ENCODE data around the gene HAGHL.

The HAGHL gene, protein sequence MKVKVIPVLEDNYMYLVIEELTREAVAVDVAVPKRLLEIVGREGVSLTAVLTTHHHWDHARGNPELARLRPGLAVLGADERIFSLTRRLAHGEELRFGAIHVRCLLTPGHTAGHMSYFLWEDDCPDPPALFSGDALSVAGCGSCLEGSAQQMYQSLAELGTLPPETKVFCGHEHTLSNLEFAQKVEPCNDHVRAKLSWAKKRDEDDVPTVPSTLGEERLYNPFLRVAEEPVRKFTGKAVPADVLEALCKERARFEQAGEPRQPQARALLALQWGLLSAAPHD

DNA sequence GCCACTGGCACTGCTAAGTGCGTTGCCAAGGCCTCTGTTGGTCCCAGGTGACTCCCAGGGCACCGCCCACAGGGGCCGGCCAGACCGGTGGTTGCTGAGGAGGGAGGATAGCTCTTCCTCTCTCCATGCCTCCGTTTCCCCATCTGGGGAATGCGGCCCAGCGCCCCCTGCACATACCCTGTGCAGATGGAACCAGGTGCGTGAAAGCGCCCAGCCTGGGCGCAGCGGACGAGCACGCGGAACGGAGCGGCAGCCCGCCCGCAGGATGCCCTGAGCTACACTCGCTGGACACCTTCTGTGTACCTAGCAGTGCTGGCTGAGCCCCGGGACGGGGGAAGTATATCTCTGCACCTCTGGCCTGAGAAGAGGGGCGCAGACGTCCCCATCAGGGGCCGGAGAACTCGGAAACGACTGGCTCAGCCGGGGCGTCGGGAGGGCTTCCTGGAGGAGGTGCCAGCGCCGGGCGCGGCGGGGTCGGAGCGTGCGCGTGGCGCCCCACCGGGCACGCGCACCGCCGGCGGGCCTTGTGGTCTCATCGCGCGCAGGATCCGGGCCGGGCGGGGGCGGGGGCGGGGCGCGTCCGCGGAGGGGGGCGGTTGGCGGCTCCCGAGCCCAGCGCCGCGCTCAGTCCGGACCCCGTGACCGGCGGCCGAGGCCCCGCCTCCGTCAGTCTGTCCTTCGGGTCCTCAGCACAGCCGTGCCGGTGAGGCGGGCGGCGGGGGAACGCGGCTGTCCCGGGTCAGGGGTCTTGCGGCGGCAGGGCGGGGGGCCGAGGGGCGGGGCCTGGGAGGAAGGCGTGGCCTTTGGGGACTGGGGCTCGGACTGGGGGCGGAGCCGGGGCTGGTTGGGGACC is at the start of gene HAGHL, which contains the start of gene CCDC78:
TSS of gene HAGHL (plus strand) at position 669 of the 853 bp plus-strand sequence. CDS start 404 bp downstream, outside the sequence.
TSS of gene CCDC78 (minus strand) at position 6 of the 853 bp plus-strand sequence. CDS start 76 bp downstream, outside the sequence.
- no peak for DNase-seq (ENCODE audit: low read depth)

DNA sequence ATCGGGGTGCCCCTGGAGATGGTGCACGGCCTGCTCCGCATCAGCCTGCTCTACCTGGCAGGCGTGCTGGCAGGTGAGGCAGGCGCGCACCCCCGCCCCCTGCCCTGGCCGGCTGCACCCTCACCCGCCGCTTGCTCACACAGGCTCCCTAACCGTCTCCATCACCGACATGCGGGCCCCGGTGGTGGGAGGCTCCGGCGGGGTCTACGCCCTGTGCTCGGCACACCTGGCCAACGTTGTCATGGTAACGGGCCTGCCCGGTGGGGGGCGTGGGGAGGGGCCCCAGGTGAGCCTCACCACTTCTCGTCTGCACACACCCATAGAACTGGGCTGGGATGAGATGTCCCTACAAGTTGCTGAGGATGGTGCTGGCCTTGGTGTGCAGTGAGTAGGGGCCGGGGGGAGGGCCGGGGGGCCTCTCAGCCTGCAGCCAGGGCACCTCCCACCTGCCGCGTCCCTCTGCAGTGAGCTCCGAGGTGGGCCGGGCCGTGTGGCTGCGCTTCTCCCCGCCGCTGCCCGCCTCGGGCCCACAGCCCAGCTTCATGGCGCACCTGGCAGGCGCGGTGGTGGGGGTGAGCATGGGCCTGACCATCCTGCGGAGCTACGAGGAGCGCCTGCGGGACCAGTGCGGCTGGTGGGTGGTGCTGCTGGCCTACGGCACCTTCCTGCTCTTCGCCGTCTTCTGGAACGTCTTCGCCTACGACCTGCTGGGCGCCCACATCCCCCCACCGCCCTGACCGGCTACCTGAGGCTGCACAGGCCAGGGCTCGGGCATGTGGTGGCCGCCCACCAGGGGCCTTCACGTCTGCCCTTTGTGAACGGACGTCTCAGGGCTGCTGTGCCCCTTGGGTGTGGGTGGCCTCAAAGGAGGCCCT is 49.4 kb upstream of the HAGHL start:
- no peak for DNase-seq (ENCODE audit: low read depth)

DNA sequence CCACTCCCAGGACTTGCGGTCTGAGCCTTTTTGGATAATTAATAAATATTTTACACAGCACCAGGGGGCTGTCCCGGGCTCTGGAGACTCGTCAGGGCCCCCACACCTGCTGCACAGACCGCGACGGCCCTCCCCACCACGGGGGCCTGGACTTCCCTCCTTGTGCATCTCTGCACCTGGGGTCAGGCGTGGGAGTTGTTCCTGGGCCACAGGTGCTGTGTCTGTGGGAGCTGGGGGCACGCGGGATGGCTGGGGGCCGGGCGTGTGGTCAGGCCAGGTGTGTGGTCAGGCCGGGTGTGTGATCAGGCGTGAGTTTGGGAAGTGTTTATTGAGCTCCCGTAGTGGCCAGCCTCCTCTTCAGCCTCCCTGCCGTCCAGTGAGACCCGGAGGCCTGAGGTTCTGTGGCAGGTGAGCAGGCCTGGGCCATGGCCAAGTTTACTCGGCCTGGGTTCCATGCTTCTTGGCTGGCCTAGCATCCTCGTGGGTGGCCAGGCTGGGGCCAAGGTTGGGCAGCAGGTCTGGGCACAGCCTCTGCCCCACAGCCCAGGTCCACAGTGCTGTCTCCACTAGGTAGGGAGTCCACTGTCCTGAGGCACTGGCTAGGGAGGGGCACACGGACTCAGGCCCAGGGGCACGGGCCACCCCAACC is 48.6 kb upstream of the HAGHL start:
- no peak for DNase-seq (ENCODE audit: low read depth)

DNA sequence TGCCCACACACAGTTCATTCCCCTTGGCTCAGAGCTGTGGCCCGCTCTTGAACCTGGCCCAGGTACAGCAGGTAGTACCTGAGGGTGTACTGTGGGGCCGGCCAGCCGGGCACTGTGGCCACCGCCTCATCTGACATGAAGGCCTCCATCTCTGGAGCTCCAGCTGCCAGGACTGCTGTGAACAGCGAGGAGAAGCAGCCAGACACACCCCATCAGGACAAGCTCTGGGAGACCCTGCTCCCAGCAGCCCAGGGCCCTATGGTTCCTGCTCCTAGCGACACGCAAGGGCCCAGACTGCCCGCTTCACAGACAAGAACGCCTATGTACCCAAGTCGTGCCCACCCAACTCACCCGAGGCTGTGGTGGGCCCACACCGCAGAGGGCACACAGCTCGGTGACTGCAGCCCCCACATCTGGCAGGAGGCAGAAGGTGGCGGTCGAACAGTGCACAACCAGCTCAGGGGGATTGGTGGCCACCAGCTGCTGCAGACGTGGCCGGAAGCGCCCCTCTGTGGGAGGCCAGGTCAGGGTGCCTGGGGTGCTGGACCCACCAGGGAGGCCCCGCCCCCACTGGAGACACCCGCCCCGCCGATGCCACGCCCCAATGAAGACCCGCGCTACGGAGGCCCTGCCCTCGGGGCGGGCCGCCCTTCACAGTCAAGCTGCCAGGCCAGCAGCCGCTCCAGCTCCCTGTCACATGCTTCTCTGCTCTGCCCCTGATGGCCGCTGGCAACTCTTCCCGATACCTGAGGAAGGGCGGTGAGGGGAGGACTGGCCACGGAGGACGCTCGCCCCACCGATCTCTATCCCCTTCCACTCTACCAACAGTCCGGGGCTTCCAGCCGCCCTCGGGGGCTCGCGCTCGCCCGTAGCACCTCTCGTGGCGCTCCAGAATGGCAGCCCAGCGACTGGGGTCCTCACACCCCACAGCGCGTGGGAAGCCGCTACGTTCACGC is 47.8 kb upstream of the HAGHL start:
- DNase-seq (ENCODE audit: low read depth): no peak

DNA sequence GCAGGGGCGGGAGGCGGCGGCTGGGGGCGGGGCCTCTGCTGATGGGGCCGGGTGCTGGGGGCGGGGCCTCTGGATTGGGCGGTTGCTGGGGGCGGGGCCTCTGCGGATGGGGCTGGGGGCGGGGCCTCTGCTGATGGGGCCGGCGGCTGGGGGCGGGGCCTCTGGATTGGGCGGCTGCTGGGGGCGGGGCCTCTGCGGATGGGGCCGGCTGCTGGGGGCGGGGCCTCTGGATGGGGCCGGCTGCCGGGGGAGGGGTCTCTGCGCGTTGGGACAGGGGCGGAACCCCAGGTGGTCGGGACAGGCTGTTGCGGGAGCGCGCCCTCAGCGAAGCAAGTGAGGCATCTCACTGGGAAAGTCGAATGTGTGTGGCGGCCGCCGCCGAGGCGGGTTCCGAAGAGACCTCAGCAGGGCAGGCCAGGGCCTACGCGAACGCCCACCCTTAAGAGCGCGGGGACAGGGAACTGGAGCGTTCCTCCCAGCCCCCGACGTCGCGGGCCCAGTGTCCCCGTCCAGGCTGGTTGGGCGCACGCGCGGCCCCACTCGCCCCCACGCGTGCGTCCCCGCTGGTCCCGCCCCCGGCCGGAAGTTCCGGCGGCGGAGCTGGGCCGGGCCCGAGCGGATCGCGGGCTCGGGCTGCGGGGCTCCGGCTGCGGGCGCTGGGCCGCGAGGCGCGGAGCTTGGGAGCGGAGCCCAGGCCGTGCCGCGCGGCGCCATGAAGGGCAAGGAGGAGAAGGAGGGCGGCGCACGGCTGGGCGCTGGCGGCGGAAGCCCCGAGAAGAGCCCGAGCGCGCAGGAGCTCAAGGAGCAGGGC is 46.9 kb upstream of the HAGHL start, which contains the start of gene STUB1:
TSS of gene STUB1 (plus strand) at position 597 of the 811 bp plus-strand sequence. CDS start at position 713, 116 bp downstream.
- no peak for DNase-seq (ENCODE audit: low read depth)

DNA sequence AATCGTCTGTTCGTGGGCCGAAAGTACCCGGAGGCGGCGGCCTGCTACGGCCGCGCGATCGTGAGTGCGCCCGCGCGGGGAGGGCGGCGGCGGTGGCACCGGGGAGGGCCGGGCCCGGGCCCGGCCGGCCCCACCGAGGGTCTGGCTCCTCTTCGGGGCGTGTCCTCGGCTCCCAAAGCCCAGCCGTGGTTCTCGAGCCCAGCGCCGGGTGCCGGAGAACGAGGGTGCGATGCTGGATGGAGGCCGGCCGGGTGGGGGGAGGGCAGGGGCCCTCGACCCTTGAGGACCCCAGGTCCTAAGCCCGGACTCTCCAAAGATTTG is 46.3 kb upstream of the HAGHL start:
- DNase-seq (ENCODE audit: low read depth): no peak

DNA sequence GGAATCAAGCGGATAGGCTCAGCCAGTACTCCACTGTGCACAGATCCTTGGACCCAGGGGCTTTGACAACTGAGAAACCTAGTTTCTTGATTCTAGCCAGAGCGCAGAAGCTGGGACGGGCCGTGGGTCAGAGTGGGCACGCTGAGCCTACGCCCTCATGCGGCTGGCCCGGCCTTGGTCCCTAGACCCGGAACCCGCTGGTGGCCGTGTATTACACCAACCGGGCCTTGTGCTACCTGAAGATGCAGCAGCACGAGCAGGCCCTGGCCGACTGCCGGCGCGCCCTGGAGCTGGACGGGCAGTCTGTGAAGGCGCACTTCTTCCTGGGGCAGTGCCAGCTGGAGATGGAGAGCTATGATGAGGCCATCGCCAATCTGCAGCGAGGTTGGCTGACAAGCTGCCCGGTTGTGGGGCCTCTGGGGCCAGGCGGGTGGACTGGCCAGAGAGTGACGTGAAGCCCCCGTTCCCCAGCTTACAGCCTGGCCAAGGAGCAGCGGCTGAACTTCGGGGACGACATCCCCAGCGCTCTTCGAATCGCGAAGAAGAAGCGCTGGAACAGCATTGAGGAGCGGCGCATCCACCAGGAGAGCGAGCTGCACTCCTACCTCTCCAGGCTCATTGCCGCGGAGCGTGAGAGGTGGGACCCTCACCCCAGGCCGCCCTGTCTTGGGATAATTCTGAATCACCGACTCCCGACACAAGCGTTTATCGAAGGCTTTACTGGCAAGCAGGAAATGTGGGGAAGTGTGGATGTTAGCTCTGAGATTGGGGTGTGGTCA is 45.8 kb upstream of the HAGHL start:
- no peak for DNase-seq (ENCODE audit: low read depth)

DNA sequence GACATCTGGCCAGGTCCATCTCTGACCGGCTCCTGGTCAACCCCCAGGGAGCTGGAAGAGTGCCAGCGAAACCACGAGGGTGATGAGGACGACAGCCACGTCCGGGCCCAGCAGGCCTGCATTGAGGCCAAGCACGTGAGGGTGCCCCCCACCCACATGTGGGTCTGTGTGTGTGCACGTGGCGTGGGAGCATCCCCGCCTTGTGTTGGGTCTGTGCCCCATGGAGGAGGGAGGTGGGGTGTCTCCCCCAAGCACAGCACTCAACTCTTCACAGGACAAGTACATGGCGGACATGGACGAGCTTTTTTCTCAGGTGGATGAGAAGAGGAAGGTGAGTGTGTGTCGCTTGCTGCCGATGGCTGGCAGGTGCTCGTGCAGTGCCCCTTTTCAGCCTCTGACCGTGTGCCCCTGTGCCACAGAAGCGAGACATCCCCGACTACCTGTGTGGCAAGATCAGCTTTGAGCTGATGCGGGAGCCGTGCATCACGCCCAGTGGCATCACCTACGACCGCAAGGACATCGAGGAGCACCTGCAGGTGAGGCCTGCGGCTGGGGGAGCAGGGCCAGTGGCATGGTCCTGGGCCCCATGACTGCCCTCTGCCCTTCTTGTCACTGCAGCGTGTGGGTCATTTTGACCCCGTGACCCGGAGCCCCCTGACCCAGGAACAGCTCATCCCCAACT is 45.0 kb upstream of the HAGHL start:
- DNase-seq (ENCODE audit: low read depth): no peak

DNA sequence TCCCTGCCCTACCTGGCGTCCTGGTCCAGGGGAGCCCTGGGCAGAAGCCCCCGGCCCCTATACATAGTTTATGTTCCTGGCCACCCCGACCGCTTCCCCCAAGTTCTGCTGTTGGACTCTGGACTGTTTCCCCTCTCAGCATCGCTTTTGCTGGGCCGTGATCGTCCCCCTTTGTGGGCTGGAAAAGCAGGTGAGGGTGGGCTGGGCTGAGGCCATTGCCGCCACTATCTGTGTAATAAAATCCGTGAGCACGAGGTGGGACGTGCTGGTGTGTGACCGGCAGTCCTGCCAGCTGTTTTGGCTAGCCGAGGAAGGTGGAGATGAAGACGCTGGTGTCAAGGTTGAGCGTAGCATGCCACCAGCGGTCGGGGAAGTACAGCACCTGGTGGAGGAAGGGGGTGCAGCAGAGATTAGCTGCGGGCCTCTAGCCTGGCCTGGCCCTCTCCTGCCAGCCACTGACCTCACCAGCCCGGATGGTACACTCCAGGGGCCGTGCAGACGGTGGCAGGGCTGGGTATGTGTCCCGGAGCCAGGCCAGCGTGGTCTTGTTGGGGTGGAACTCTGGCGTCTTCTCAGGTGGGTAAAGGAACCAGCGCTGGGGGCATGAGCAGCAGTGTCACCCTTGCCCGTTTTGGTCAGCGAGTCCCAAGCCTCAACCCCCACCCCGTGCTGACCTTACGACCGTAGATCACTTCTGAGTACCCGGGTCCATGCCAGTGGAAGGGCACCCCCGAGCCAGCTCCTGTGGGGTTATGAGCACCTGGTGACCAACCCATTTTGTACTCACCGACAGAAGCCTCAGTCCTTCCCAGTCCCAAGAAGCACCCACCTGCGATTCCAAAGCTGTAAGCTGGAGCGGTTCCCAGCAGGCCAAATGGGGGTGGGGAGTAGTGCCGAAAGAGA is 44.2 kb upstream of the HAGHL start:
- DNase-seq (ENCODE audit: low read depth): no peak

DNA sequence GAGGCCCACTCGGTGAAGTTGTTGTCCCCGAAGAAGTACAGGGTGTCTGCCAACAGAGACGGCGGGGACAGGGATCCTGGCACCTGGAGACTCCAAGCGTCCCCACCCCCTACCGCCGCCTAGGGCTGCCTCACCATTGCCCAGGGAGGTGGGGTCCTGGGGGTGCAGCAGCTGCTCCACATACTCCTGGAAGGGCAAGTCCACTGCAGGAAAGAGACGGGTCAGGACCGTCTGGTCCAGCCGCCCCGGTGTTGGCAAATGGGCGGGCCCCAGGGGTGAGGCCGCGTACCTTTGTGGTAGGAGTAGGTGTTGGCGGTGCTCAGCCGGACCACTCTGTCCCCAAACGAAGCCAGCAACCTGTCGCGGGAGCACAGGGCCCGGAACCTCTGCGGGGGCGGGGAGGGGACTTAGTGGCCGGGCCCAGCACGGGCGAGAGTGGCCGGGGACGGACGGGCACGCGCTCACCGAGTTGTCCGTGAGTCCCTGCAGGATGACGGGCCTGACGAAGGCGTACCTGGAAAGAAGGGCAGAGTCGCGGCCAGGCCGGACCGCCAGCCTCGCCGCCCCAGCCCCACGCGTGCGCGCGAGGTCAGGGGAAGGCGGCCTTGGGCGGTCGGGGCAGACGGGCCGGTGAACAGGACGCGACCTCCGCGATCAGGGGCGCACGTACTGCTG is 43.4 kb upstream of the HAGHL start:
- DNase-seq (ENCODE audit: low read depth): no peak

DNA sequence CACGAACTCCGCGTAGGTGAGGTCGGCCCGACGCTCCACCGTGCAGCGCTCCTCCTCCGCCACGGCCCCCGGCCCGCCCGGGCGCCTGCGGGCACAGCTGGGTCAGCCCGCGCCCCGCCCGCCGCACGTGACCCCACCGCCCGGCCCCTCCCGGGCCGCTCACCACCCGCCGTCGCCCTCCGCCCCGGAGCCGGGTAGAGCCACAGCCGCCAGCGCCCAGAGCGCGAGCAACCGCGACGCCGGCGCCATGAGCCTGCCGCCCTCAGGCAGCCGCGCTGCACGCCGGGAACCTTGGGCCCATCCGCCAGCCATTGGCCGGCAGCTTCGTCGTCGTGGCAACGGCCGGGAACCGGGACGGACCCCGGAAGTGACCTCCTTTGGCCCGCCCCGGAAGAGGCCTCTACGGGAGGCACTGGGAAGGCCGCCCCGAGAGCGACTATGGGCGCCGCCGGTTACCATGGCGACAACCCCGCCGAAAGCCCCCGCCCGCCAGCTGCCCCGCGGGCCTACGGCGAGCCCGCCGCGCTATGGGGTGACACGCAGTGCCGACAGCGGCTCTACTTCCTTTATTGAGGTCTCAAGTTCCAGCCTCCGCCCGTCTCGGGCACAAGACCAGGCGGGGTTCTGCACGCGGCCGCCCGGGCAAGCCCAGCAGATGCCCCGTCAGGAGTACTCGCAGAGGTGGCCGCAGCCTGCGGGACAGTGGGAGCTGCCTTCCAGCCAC is 42.7 kb upstream of the HAGHL start, which contains the start of gene JMJD8:
TSS of gene JMJD8 (minus strand) at position 264 of the 724 bp plus-strand sequence. CDS start at position 249, 15 bp downstream.
- DNase-seq (ENCODE audit: low read depth): peak; percentile 73

DNA sequence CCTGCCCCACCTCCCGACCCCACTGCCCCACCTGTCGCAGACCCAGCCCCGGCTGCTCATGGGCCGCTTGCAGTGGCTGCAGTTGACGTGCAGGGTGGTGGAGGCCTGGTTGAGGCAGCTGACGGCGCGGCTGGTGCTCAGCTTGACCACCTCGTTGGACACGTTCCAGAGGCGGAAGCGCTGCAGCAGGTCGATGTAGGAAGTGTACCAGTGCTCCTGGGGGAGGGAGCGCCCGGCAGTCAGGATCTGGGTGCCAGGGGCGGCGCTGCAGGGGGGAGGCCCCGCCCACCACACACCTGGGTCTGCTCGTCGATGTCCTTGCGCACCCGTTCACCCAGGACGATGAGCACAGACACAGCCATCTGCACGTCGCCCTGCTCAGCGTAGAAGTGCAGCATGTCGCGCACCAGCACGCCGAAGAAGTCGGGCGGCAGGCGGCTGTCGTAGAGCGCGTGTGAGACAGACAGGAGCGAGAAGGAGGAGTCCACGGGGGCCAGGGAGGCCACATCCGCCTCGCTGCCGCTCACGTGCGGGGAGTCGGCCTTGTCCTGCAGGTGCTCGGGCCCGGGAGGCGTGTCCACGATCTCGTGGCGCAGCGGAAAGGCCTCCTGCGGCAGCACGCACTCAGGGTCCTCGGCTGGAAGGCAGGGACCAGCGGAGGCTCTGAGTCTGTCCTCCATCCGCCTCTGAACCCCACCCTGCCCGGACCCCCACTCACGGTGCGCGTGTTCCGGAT is 41.8 kb upstream of the HAGHL start:
- no peak for DNase-seq (ENCODE audit: low read depth)

DNA sequence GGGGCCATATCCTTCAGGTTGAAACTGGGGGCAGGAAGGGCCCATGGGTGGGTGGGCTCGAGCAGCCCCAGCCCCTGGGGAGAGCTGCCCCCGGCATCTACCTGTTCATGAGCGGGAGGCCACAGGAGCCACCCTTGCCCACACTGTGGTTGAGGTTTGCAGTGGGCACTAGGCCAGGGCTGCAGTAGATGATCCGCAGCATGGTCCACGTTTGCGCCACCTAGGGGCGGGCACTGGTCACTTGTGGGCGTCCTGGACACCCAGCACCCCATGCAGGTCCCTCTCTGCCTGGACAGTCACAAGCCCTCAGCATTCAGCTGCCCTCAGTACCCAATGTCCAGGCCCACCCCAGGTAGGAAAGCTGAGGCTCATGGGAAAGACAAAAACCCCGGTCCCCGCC is 40.9 kb upstream of the HAGHL start:
- DNase-seq (ENCODE audit: low read depth): no peak

DNA sequence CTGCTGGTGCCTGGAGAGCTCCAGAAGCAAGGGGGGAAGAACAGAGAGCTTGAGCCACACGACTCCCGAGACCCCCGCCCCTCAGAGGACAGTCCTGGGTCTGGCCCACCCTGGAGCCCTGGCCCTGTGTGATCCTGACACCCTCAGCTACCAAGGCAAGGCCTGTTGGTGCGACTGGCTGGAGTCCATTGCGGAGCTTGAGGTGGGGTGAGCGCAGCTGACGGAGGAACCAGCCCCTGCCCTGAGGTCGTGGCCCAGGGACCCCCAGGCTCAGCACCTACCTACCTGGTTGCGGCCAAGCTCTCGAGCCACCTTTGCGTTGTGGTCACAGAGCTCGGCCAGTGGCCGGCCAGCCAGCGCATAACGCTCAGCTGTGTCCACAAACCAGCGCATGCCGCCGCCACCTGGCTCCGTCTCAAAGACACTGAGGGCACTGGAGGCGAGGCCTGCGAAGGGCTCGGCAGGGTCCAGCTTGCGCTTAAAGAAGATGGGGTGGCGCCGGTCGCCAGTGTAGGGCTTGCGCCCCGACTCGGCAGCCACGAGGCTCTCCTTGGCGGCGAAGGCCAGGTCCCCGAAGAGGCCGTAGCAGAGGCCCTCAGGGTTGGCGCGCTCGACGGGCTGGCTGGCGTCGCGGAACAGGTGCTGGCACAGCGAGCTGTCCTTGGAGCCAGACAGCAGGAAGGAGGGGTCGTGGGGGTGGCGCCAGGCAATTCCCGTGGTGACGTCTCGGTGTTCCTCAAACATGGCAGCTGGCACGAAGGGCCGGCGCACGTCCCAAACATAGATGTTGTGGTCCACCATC is 40.2 kb upstream of the HAGHL start:
- DNase-seq (ENCODE audit: low read depth): no peak
